Colon (tissue), 2 donors: Measurements from ENCODE around the gene PRKN.

ENCODE experiments used
- FAIRE-seq: peaks from 2 replicates; lab custom pipeline; 2012; peaks lifted over from hg19 to GRCh38; lab: Jason Lieb, UNC
- donor health status: control.
- donor health status: control.

Gene PRKN

DNA sequence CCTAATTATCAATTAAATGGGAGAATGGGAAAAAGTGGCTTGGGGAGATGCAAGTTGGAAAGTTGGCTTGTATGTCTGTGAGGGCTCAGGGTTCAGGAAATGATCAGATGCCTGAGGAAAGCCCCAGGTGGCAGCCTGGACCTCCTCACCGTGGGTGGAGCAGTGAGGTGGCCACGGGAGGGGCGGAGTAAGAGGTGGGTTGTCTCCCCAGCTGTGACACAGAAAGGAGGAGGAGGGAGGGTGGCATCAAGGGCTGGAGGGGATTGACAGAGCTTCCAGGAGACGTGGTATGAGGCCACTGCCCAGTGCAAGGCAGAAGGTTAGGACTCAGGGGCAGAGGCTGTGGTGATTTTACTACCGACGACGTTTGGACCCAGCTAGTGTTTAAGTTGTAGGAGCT, 672.2 kb downstream of the PRKN start:
- FAIRE-seq, result no peak

DNA sequence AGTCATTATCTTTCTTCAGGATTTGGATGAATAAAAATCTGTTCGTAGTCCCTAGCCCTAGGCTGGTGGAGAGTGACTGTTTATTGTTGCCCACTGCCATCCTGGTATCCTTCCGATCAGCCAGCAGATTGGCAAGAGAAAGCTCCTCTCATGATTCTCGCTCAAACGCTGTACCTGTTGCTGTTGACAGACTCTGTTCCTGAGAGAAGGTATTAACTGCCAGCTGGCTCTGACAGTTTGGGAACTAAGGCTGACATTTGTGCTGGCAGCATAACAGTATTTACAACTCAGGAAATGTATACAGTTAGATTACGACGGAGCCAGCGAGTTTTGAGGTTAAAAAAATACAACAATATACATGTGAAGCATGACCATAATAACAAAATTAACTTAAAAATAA, 674.5 kb downstream of the PRKN start:
- no peak for FAIRE-seq

DNA sequence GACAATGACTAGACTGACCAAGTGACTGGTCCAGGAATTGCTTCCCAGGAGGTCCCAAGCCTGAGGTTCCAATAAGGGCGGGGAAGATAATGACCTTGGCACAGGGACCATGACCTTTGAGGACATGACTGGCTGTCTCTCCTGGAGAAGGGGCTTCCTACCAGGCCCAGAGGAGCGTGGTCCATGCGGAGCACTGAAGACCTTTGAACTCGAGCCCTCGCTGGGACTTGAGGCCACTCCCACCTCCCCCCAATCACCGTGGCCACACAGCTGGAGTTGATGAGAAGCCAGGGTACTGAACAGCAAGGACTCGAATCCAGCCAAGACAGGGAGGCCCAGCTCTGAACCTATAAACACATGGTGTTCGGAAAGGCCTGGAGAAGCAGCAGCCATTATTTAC, 677.0 kb downstream of the PRKN start:
- FAIRE-seq, result no peak

GRCh38 chr6:162046324-162046723, 681.2 kb downstream of the PRKN start:
- no peak for FAIRE-seq

DNA sequence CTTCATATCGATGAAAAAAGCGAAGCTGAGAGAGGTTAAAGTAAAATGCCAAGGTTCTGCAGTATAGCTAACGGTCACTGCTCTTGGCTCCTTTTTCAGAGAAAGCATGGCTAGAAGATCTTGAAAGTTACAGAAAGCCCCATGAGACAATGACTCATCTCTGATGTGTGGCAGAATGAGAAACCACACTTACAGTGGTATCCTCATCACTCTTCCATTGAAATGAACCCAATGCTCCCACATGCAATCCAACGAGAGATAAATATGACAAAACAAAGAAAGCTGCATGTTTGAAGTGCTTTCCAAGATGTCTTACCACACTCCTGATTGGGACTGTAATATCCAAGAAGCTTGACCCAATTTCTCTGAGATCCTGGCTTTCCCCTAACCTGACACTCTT, 694.9 kb downstream of the PRKN start:
- FAIRE-seq, result no peak

DNA sequence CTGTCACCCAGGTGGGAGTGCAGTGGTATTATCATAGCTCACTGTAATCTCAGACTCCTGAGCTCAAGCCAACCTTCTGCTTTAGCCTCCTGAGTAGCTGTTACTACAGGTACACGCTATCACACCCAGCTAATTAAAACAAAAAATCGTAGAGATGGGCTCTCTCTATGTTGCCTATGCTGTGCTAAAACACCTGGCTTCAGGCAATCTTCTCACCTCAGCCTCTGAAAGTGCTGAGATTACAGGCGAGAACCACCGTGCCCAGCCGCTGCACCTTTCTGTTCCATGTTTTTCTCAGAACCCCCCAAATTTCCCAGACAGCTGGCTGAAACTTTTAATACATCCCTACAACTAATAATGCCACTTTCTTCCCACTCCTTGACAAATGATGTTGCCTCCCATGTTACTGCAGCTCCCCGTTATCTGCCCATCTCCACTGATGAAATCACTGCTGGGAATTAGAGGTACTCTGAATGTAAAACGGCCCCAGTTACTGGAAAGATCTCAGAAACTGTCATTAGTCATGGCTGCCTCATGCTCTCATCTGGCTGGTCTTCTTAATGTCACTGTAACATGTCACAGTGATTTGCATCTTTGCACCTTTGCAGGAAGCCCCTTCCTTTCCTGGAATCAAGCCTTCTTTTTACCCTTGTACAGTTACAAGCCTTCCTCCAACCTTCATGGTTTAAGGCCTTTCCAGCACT, 697.5 kb downstream of the PRKN start:
- FAIRE-seq, result no peak

DNA sequence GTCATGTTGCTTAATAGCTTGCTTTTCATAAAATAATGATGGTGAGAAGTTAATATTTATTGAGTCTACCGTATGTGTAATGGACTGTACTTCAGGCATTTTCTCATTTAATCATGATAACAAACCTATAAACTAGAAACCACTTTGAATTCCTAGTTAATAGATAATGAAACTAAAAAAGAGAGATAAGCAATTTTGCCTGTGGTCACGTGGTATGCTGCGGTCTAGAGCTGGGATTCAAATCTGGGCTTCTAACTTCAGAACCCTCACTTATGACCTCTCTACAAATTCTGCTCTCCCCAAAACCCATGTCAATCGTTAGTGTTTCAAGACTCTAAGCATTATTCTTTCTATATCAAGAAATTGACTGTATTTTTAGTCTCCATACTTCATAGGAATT, 700.7 kb downstream of the PRKN start:
- no peak for FAIRE-seq

DNA sequence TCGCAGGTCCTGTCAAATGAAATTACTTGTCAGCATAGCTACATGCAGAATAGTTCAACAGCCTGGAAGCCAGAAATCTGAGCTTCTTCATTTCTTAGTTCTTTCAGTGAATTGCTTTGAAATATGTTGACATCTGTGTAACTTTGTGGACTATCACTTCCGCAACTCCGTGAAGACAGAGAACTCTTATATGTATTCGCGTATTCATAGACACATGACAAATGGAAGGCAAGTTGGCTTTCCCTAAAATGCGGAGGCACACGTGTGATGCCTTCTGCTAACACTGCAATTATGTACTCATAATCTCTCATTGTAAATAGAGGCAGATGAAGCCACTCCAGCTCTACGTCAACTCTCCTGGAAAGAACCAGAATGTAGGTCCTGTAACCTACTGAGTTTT, 701.5 kb downstream of the PRKN start:
- FAIRE-seq, result no peak

DNA sequence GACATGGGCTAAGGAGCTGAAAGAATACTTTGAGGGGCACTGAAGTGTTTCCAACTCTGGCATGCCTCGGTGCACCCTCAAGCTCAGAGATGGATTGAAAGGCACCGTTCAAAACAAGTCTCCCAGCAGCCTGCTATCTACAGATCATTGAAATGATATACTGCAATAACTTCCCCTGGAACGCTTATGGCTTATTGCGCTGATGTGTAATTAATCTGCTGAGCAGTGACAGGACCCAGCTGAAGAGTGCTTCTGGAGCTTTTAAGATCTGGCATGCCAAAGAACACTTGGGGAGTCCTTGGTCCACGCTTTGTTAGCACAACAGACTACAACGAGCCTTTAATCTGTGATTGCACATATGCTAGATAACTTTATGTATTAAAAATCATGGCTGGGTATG, 708.2 kb downstream of the PRKN start:
- FAIRE-seq, result no peak

- FAIRE-seq, result no peak
These were observed 710.0 kb downstream of the PRKN start for GRCh38 chr6:162017536-162017935.

DNA sequence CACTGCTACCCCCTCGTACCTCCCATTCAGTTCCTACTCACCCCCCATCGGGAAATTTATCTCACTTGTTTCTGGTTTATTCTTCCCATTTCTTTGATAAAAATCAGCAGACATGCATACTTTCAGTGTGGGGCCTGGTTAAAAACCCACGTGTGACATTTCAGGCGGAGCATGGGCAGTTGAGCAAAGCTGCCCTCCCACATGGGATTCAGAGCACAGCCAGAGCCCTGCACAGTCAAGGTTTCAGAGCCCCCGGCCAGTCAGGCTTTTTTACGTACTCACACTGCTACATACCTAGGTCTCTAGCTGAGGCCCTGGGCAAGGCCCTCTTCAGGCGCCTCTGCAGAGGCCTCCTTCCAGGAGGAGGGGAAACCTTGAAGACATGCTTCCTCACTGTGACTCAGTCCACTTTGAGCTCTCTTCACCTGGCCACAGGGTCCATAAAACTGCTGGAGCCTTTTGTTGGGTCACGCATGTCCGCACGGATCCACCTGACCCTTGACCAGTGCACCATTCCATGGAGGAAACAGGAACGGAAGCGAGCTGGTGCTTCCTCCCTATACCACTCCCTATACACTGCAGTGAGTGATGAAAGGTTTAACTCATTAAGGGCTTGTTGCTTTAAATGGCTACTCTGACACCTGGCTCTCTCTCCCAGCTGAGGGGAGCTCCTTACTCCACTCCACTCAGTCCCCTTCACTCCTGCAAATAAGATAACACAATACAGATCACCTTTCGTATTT, 713.3 kb downstream of the PRKN start:
- no peak for FAIRE-seq

- no peak for FAIRE-seq
These were observed 722.2 kb downstream of the PRKN start for GRCh38 chr6:162005372-162005771.

DNA sequence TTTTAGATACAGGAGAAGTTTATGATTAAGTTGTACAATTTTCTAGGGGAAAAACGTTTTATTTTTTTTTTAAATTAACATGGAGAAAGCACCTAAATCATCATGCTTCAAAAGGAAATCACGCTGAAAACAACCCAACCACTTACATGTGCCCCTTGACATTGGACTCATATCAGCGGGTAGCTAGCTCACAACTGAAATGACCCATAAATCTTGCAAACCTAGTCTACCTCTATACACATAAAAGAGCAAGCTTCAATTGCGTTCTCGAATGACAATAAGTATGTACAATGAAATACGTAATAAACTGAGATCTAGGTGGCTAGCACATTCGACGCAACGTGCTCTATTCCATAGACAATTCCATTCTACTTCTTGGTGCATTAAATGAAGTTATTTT, 730.8 kb downstream of the PRKN start:
- no peak for FAIRE-seq

- FAIRE-seq, result no peak
These were observed 741.6 kb downstream of the PRKN start for GRCh38 chr6:161985876-161986423.

DNA sequence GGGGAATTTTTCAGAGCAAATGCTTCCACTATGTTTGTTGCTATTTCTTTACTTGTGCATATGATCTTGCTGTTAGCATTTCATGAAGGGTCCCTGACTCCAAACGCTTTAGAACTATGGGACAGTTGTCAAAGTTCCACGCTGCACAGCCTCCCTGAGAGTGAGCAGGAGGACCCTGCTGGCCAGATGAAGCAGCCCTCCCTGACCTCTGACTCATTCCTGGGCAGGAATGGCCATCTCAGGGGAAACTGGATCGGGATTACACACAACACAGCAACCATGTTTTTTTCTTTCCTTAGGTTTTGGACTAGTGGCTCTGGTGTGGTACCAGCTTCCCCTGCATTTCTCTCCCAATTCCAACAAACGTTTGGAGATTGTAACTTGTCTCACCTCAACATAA, 742.9 kb downstream of the PRKN start:
- FAIRE-seq, result no peak

- FAIRE-seq, result no peak
These were observed 751.0 kb downstream of the PRKN start for GRCh38 chr6:161976553-161976952.

- FAIRE-seq, result no peak
These were observed 754.5 kb downstream of the PRKN start for GRCh38 chr6:161973064-161973463.

DNA sequence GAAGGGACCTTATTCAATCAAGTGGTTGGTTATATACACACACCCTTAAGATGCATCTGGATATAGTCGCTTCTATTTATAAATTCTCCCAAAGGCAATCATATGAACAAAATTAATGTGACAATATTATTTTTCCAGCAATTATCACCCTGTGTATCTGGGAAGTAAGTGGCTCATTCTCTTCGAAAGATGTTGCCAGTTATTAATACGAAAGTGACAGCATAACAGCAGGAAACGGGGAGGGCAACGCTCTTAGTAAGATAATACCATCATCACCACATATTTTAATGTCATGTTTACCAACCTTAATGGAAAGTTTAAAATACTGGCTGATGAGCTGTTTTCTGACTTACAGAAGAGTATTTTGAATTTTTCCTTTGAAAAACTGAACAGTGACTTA, 756.5 kb downstream of the PRKN start:
- no peak for FAIRE-seq

DNA sequence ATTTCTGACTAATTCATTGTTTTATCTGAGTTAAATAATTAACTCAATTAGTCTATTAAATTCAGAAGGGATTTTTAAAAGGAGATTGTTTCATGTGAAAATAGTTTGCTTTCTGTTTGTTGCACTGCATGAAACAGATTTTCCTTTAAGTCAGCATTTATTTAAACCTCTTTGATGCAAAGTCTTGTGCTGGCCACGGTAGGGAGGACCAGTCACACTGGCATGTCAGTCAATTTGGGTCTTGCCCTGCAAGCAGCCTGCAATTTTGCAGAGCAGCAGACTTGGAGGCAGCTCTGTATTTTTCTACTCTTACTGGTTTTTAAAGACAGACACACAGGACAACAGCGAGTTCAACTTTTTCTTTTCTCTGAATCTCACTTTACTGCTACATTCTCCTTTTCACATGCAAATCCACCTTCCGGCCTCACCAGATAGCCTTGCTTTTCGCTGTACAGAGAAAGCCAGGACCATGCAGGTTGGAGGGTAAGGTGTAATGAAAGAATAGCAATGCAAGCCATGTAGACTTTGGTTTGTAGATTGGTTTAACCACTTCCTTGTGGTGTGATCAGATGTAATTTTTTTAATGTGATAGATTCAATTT, 763.8 kb downstream of the PRKN start:
- no peak for FAIRE-seq

DNA sequence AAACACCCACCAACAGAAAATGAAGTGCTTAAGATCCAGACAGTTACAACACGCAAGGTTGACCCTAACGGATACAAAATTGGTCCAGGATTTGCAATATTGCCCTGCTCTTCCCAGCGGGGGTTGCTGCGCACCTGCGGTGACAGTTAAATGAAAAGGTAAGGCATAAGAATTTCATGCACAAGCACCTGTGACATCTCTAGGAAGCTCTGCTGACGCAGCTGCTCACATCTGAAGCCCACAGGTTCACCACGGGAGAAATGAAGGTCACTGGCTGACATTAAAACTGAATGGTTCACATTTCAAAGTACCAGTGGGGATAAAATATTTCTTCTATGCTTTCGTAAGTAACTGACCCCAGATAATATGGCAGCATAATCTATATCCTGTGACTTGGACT, 764.4 kb downstream of the PRKN start:
- FAIRE-seq, result no peak

GRCh38 chr6:161961796-161962195, 765.8 kb downstream of the PRKN start:
- no peak for FAIRE-seq

DNA sequence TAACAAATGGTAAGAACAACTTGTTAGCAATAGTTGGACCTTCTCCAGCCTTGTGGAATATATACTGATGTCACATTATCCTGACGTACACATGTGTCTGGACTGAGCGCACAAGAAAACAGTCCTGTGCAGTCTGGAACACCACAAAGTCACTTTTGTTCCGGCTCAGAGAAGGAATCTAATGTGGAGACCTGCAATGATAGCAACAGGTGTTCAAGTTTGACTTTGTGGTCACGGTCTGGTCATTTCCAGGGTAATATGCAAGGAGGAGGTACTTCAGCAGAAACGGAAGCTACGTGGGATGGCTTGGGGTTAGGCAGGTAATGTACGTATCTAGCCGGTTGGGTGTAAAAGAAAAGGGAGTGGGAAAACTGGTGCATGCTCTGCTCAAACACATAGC, 766.5 kb downstream of the PRKN start:
- no peak for FAIRE-seq

GRCh38 chr6:161959072-161959471, 768.5 kb downstream of the PRKN start:
- FAIRE-seq, result no peak
